ENCODE data around the gene GGCX. TPM values are rescaled to one million over a fixed set of nuclear protein-coding genes. Genes with fewer than 3 reads are reported as not detected.

The GGCX gene
- total and polyA plus RNA-seq, 9 of the 15 experiments (the other 6 are each of a cell fraction or from before 2014, with no cell fraction given) = 14.4 to 47.1 (median 28.1) TPM

GRCh38 chr2:85566265-85566664 lies 5.0 kb upstream of the GGCX start (continued):
- TF ChIP-seq SREBF2 (CRISPR knock-in tag; IDR thresholded peaks at IDR 0.05) (no peak), CREBBP (IDR thresholded peaks at IDR 0.05; ENCODE audit: low read depth, low read length) (no peak)

GRCh38 chr2:85564144-85564563 lies 2.9 kb upstream of the GGCX start:
- no peaks in the 10 kb centered on the region for H3K9me3 ChIP-seq (replicated peaks; ENCODE audit: control insufficient read depth, insufficient read depth, low read depth, low read length)
- H3K9ac ChIP-seq (ENCODE audit: insufficient read depth in 1 of 2, low read depth in 2 of 2, low read length in 2 of 2) = peak overlapping the region; percentile 4 to 21; a peak in 3 of 4 replicates
- peaks cover 21% of the 10 kb centered on the region for H3K79me2 ChIP-seq (ENCODE audit: control insufficient read depth, insufficient read depth, low read length)
- no TSS peak for BruUV-seq (replicated peaks)
- peak overlapping the region; percentile 47 for H3K4me2 ChIP-seq (ENCODE audit: insufficient read depth, low read length)
- intact Hi-C loops (cut with micrococcal nuclease) = no loop called here
- FAIRE-seq (no peak), DNase-seq (ENCODE audit: extremely low read depth in 1 of 4, low spot score in 3 of 4) (peak in 1 of 4 experiments; percentile 38), ATAC-seq (peak; percentile 51)
- WGBS (ENCODE audit: insufficient coverage, low coverage, missing lambda C conversion rate) = 41% methylated on average over 5 of the region's 5 CpGs
- H3K4me3 ChIP-seq = no peak overlapping the region
- H2AFZ ChIP-seq (ENCODE audit: low read depth, low read length) = peak overlapping the region; percentile 69
- in situ Hi-C loops (cut with MboI) = no loop called here
- H4K20me1 ChIP-seq (replicated peaks; ENCODE audit: control insufficient read depth, insufficient read depth, low read length) = no peaks in the 10 kb centered on the region
- H3K4me1 ChIP-seq (replicated peaks in 1 of 2; ENCODE audit: control insufficient read depth in 2 of 2, insufficient read depth in 2 of 2, low read length in 2 of 2) = peaks cover 10 to 18% of the 10 kb centered on the region in 2 experiments
- ChIA-PET POLR2A (interaction anchor here (1.4 kb wide), 1 partner anchor 14 kb away, joined by 6 read pairs; the partner anchor contains the start of gene VAMP8), CTCF (ENCODE audit: low intra/inter-chr PET ratio) (no interaction called here)
- peak overlapping the region; percentile 22; the same call in 1 of the 3 replicates for H3K27ac ChIP-seq (ENCODE audit: extremely low read depth, low read depth, low read length)
- H3K27me3 ChIP-seq (ENCODE audit: control insufficient read depth in 2 of 2, insufficient read depth in 2 of 2, low read length in 2 of 2) = no peaks in the 10 kb centered on the region
- peaks cover under 1% of the 10 kb centered on the region; the same call in 1 of the 3 replicates for H3K36me3 ChIP-seq (ENCODE audit: control insufficient read depth, insufficient read depth, low read length)
- H3K9me1 ChIP-seq (ENCODE audit: control insufficient read depth, insufficient read depth, low read length) = no peaks in the 10 kb centered on the region
- TF ChIP-seq CREM (IDR thresholded peaks at IDR 0.05; ENCODE audit: low read depth) = peak; percentile 34; the same call in 1 of the 2 replicates
- TF ChIP-seq HBP1 (CRISPR knock-in tag; IDR thresholded peaks at IDR 0.05) = 0 out of 2 replicates have a peak, but pooled peaks have one; percentile 14
- no peak for TF ChIP-seq PBX2 (CRISPR knock-in tag; IDR thresholded peaks at IDR 0.05; ENCODE audit: low read depth)
- TF ChIP-seq PBX2 (tag; conservative IDR thresholded peaks at IDR 0.05; ENCODE audit: low read depth) = no peak

Data from K562 (cell line).